ENCODE data around the gene MANBA.
"Not testable (repeated sequence)": the region's sequence is repeated elsewhere in the genome, so short reads cannot be mapped to it uniquely, and the experiment has no call there.

The MANBA gene

GRCh38 chr4:102761906-102762305 is 1.1 kb upstream of the MANBA start:
- no peak for DNase-seq (ENCODE audit: low read depth)

- no peak for DNase-seq (ENCODE audit: low read depth)
Measured at GRCh38 chr4:102761296-102761701, 531 bp upstream of the MANBA start.

GRCh38 chr4:102759831-102760644 is 730 bp downstream of the MANBA start:
- no peak for DNase-seq (ENCODE audit: low read depth)

GRCh38 chr4:102758241-102759160 is 2.3 kb downstream of the MANBA start:
- no peak for DNase-seq (ENCODE audit: low read depth)

GRCh38 chr4:102757681-102758080 is 3.1 kb downstream of the MANBA start:
- DNase-seq (ENCODE audit: low read depth) = no peak

- no peak for DNase-seq (ENCODE audit: low read depth)
Measured at GRCh38 chr4:102754044-102754443, 6.7 kb downstream of the MANBA start.

- DNase-seq (ENCODE audit: low read depth) = no peak
Measured at GRCh38 chr4:102751941-102752340, 8.8 kb downstream of the MANBA start.

- DNase-seq (ENCODE audit: low read depth) = not testable (repeated sequence)
Measured at GRCh38 chr4:102743352-102743751, 17.4 kb downstream of the MANBA start.

GRCh38 chr4:102738802-102739201 is 22.0 kb downstream of the MANBA start:
- DNase-seq (ENCODE audit: low read depth) = not testable (repeated sequence)

- DNase-seq (ENCODE audit: low read depth) = no peak
Measured at GRCh38 chr4:102736636-102737549, 23.9 kb downstream of the MANBA start.

- DNase-seq (ENCODE audit: low read depth) = no peak
Measured at GRCh38 chr4:102735582-102735981, 25.2 kb downstream of the MANBA start.

- DNase-seq (ENCODE audit: low read depth) = no peak
Measured at GRCh38 chr4:102734591-102735385, 26.0 kb downstream of the MANBA start.

- DNase-seq (ENCODE audit: low read depth) = no peak
Measured at GRCh38 chr4:102734116-102734515, 26.7 kb downstream of the MANBA start.

- no peak for DNase-seq (ENCODE audit: low read depth)
Measured at GRCh38 chr4:102733084-102733483, 27.7 kb downstream of the MANBA start.

- DNase-seq (ENCODE audit: low read depth) = no peak
Measured at GRCh38 chr4:102732678-102733077, 28.1 kb downstream of the MANBA start.

GRCh38 chr4:102730968-102731533 is 29.7 kb downstream of the MANBA start:
- DNase-seq (ENCODE audit: low read depth) = no peak

- not testable (repeated sequence) for DNase-seq (ENCODE audit: low read depth)
Measured at GRCh38 chr4:102729486-102729885, 31.3 kb downstream of the MANBA start.

- not testable (repeated sequence) for DNase-seq (ENCODE audit: low read depth)
Measured at GRCh38 chr4:102726919-102727318, 33.8 kb downstream of the MANBA start.

- DNase-seq (ENCODE audit: low read depth) = no peak
Measured at GRCh38 chr4:102726068-102726467, 34.7 kb downstream of the MANBA start.

- no peak for DNase-seq (ENCODE audit: low read depth)
Measured at GRCh38 chr4:102725229-102725628, 35.5 kb downstream of the MANBA start.

- DNase-seq (ENCODE audit: low read depth) = no peak
Measured at GRCh38 chr4:102723511-102723910, 37.3 kb downstream of the MANBA start.
